Left lung (tissue), 10 donors: Measurements from ENCODE around the gene CDC73. TPM values are rescaled to one million over a fixed set of nuclear protein-coding genes. Genes with fewer than 3 reads are reported as not detected.

Source experiments
- ATAC-seq: fragments of 200-7000 bp; cut with Tn5 transposase; one replicate; pipeline ENCODE4 v1.9.1; 2020; ENCODE audit warnings: moderate library complexity
- DNase-seq, 4 donors: peaks; one replicate each; pipeline ENCODE4 v3.0.0-alpha.2; 2013 to 2020
- H3K27ac ChIP-seq, 2 donors: fragments of 200-600 bp; sonication (generic) in 1 of 2; one replicate each; pipeline versions ENCODE4 v1.5.0 to v1.8.0; 2020 to 2021
- H3K27me3 ChIP-seq, 2 donors: fragments of 200-600 bp; sonication (generic) in 1 of 2; one replicate each; pipeline versions ENCODE4 v1.5.0 to v1.8.0; 2020 to 2021
- H3K36me3 ChIP-seq, 2 donors: fragments of 200-600 bp; sonication (generic) in 1 of 2; one replicate each; pipeline versions ENCODE4 v1.5.0 to v1.8.0; 2020 to 2021
- H3K4me1 ChIP-seq, 2 donors: fragments of 200-600 bp; one replicate each; pipeline ENCODE4 v1.8.0; 2021
- H3K4me3 ChIP-seq, 2 donors: fragments of 200-600 bp; sonication (generic) in 1 of 2; one replicate each; pipeline versions ENCODE4 v1.5.0 to v1.8.0; 2020 to 2021; ENCODE audit warnings: mild to moderate bottlenecking in 1 of 2
- H3K9me3 ChIP-seq, 2 donors: fragments of 200-600 bp; sonication (generic) in 1 of 2; one replicate each; pipeline versions ENCODE4 v1.5.0 to v1.8.0; 2020 to 2021
- CTCF ChIP-seq, 2 donors: fragments of 200-600 bp; sonication (generic) in 1 of 2; IDR thresholded peaks; one replicate each; pipeline versions ENCODE4 v1.5.0 to v1.8.0; 2021; ENCODE audit warnings: antibody characterized with exemption in 2 of 2
- intact Hi-C, 2 donors: fragments of 100-400 bp; cut with DNase I; formaldehyde crosslinking; loops; one replicate each; pipeline versions ENCODE4 v1.11.2 to v1.14.2; 2022
- polyA plus RNA-seq, 6 donors: library from polyadenylated mRNA; unstranded; fragments of 120-200 nt; gene quantifications; one replicate each; pipeline ENCODE4 v1.2.1, GENCODE V29; 2013; ENCODE audit not compliant: insufficient read length in 6 of 6
- total RNA-seq, 2 donors: library from RNA; stranded (reverse); fragmentation: NEBNext Ultra II Directional; extraction: Animal tissue kit (Norgen Biotek cat#: 25700); gene quantifications; one replicate each; pipeline ENCODE4 v1.2.1, GENCODE V29; 2021
- donor health status: DM: no; HTN: yes; CAD: no.
- donor health status: DM: no; HTN: no; CAD: no.

The CDC73 gene
- total and polyA plus RNA-seq, 8 donors: 45.2 to 56.4 (median 53.2) TPM

GRCh38 chr1:193241132-193241827 is 119.4 kb downstream of the CDC73 start:
- Histone ChIP-seq H3K4me3 (no peak overlapping the region), H3K36me3 (peaks cover 0 to 29% of the 10 kb centered on the region in 2 donors), H3K9me3 (no peaks in the 10 kb centered on the region), H3K27me3 (no peaks in the 10 kb centered on the region), H3K27ac (no peak overlapping the region), H3K4me1 (no peaks in the 10 kb centered on the region)
- no peak for TF ChIP-seq CTCF (IDR thresholded peaks at IDR 0.05)
- DNase-seq (peak in 1 of 4 donors; percentile 39), ATAC-seq (no peak)
- intact Hi-C loops: no loop called here

- ATAC-seq (no peak), DNase-seq (no peak)
- H3K36me3 ChIP-seq: peaks cover 0 to 28% of the 10 kb centered on the region in 2 donors
- no peaks in the 10 kb centered on the region for H3K9me3 ChIP-seq
- TF ChIP-seq CTCF (IDR thresholded peaks at IDR 0.05): no peak
- no peak overlapping the region for H3K27ac ChIP-seq
- H3K4me3 ChIP-seq: no peak overlapping the region
- H3K4me1 ChIP-seq: no peaks in the 10 kb centered on the region
- no peaks in the 10 kb centered on the region for H3K27me3 ChIP-seq
- intact Hi-C loops: no loop called here
These were observed 120.2 kb downstream of the CDC73 start for GRCh38 chr1:193242000-193242399.

- no peak for TF ChIP-seq CTCF (IDR thresholded peaks at IDR 0.05)
- Histone ChIP-seq H3K27me3 (no peaks in the 10 kb centered on the region), H3K4me3 (no peak overlapping the region), H3K27ac (no peak overlapping the region), H3K4me1 (no peaks in the 10 kb centered on the region), H3K9me3 (peaks cover 0 to 13% of the 10 kb centered on the region in 2 donors), H3K36me3 (peaks cover 0 to 58% of the 10 kb centered on the region in 2 donors)
- intact Hi-C loops: no loop called here
- DNase-seq: no peak
- no peak for ATAC-seq
These were observed 127.4 kb downstream of the CDC73 start for GRCh38 chr1:193249187-193249586.

DNA sequence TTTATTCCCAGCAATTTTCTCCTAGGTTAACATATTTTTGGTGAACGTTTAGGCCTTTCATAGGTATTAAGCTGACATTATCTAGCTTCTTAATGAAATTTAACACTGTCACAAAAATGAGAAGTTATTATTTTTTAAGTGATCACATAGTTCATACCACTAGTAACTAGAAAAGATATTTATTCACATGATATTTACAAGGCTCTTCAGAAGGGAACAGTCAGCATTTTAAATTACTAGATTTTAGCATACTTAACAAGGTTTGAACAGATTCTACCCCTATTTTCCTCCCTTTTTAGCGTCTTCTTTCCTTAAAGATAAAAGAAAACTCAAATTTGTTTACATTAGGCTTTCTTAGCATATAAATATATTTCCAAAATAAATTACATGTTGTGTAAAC is 130.1 kb downstream of the CDC73 start:
- ATAC-seq: no peak
- intact Hi-C loops: no loop called here

GRCh38 chr1:193256019-193256418 is 134.2 kb downstream of the CDC73 start:
- Histone ChIP-seq H3K4me1 (no peaks in the 10 kb centered on the region), H3K4me3 (no peak overlapping the region), H3K9me3 (no peaks in the 10 kb centered on the region), H3K36me3 (peaks cover 0 to 26% of the 10 kb centered on the region in 2 donors), H3K27ac (no peak overlapping the region), H3K27me3 (no peaks in the 10 kb centered on the region)
- no peak for TF ChIP-seq CTCF (IDR thresholded peaks at IDR 0.05)
- DNase-seq (no peak), ATAC-seq (no peak)
- intact Hi-C loops: no loop called here

More for the DNA sequence above, 130.1 kb downstream of the CDC73 start:
- no peak for DNase-seq
- Histone ChIP-seq H3K4me3 (no peak overlapping the region), H3K27me3 (no peaks in the 10 kb centered on the region), H3K9me3 (peaks cover 0 to 13% of the 10 kb centered on the region in 2 donors), H3K27ac (no peak overlapping the region), H3K4me1 (no peaks in the 10 kb centered on the region), H3K36me3 (peaks cover 0 to 53% of the 10 kb centered on the region in 2 donors)
- no peak for TF ChIP-seq CTCF (IDR thresholded peaks at IDR 0.05)
